Inflammatory macrophage treated with lipopolysaccharide for 1 hour (primary cell): ENCODE measurements around the gene DMXL1.

ENCODE experiments used
- DNase-seq, 2 donors: peaks; one replicate each; pipeline ENCODE4 v3.0.0-alpha.2; 2020 to 2022

DMXL1 gene

GRCh38 chr5:119271758-119272730 is 201.2 kb downstream of the DMXL1 start:
- no peak for DNase-seq

GRCh38 chr5:119273391-119273839 is 202.5 kb downstream of the DMXL1 start:
- DNase-seq: peak; percentile 46 to 60

- DNase-seq: no peak
These were observed 203.3 kb downstream of the DMXL1 start for GRCh38 chr5:119274030-119274766.

GRCh38 chr5:119274767-119275130 is 203.9 kb downstream of the DMXL1 start:
- DNase-seq: peak; percentile 73 to 79

GRCh38 chr5:119275146-119275545 is 204.3 kb downstream of the DMXL1 start:
- DNase-seq: no peak

GRCh38 chr5:119275601-119276173 is 204.8 kb downstream of the DMXL1 start:
- peak; percentile 61 to 67 for DNase-seq

GRCh38 chr5:119276978-119277377 is 206.1 kb downstream of the DMXL1 start:
- DNase-seq: no peak

- no peak for DNase-seq
These were observed 208.2 kb downstream of the DMXL1 start for GRCh38 chr5:119279093-119279492.

GRCh38 chr5:119280380-119280779 is 209.5 kb downstream of the DMXL1 start:
- no peak for DNase-seq

GRCh38 chr5:119282628-119283027 is 211.7 kb downstream of the DMXL1 start:
- no peak for DNase-seq

- DNase-seq: no peak
These were observed 213.1 kb downstream of the DMXL1 start for GRCh38 chr5:119284031-119284430.

GRCh38 chr5:119285070-119285916 is 214.4 kb downstream of the DMXL1 start:
- DNase-seq: no peak

GRCh38 chr5:119286511-119287488 is 215.9 kb downstream of the DMXL1 start:
- no peak for DNase-seq

GRCh38 chr5:119287547-119288111 is 216.7 kb downstream of the DMXL1 start:
- DNase-seq: no peak

GRCh38 chr5:119288379-119289033 is 217.6 kb downstream of the DMXL1 start:
- no peak for DNase-seq

- DNase-seq: no peak
These were observed 218.7 kb downstream of the DMXL1 start for GRCh38 chr5:119289438-119290044.

GRCh38 chr5:119290161-119290569 is 219.3 kb downstream of the DMXL1 start:
- peak; percentile 36 to 57 for DNase-seq

GRCh38 chr5:119290607-119291006 is 219.7 kb downstream of the DMXL1 start:
- no peak for DNase-seq

- DNase-seq: no peak
These were observed 220.2 kb downstream of the DMXL1 start for GRCh38 chr5:119291056-119291455.

- no peak for DNase-seq
These were observed 221.0 kb downstream of the DMXL1 start for GRCh38 chr5:119291877-119292276.
